A673 (cell line): ENCODE results near the gene NME3. TPM values are rescaled to one million over a fixed set of nuclear protein-coding genes. Genes with fewer than 3 reads are reported as not detected.
"Not testable (repeated sequence)": the region's sequence is repeated elsewhere in the genome, so short reads cannot be mapped to it uniquely, and the experiment has no call there.

Source experiments
- BruUV-seq: library from RNA; stranded (reverse); fragments of 400-500 nt; replicated peaks from 2 replicates; lab custom pipeline; 2021; lab: Mats Ljungman, UMichigan
- CTCF ChIA-PET: fragments of 300-600 bp; sonication (Branson Sonifier 250); formaldehyde crosslinking; loops from one replicate; lab custom pipeline; 2022; ENCODE audit warnings: antibody characterized with exemption; lab: Charles Lee
- POLR2A ChIA-PET: fragments of 300-600 bp; sonication (Branson Sonifier 250); formaldehyde crosslinking; loops from one replicate; lab custom pipeline; 2022; ENCODE audit warnings: antibody characterized with exemption; ENCODE audit not compliant: low non-redundant PET; lab: Charles Lee
- DNase-seq: peaks from one replicate; pipeline ENCODE4 v3.0.0-alpha.2; 2015; ENCODE audit warnings: low spot score
- H3K27ac ChIP-seq: fragments of 200-600 bp; sonication (generic); 2 replicates; pipeline ENCODE4 v1.5.1; 2016; ENCODE audit warnings: mixed run types, low read depth, mild to moderate bottlenecking, mixed read lengths, antibody characterized with exemption, low read length; ENCODE audit not compliant: poor library complexity, severe bottlenecking
- H3K27me3 ChIP-seq: fragments of 200-600 bp; sonication (generic); replicated peaks from 2 replicates; pipeline ENCODE4 v1.6.1; 2017; ENCODE audit warnings: mixed run types, low read depth, mild to moderate bottlenecking, mixed read lengths, antibody characterized with exemption, low read length; ENCODE audit not compliant: insufficient read depth, poor library complexity
- H3K36me3 ChIP-seq: fragments of 200-600 bp; sonication (generic); 2 replicates; pipeline ENCODE4 v1.6.1; 2016; ENCODE audit warnings: mixed run types, mild to moderate bottlenecking, mixed read lengths, antibody characterized with exemption, low read length; ENCODE audit not compliant: insufficient read depth, poor library complexity, severe bottlenecking
- H3K4me1 ChIP-seq: fragments of 200-600 bp; sonication (generic); 2 replicates; pipeline ENCODE4 v1.6.1; 2017; ENCODE audit warnings: mixed run types, mild to moderate bottlenecking, mixed read lengths, antibody characterized with exemption, low read length; ENCODE audit not compliant: insufficient read depth, poor library complexity, severe bottlenecking
- H3K4me3 ChIP-seq: fragments of 200-600 bp; sonication (generic); 2 replicates; pipeline ENCODE4 v1.5.1; 2016; ENCODE audit warnings: low read depth, mixed run types, mild to moderate bottlenecking, mixed read lengths, low read length; ENCODE audit not compliant: poor library complexity, severe bottlenecking
- H3K9me3 ChIP-seq: fragments of 200-600 bp; sonication (generic); 2 replicates; pipeline ENCODE4 v1.6.1; 2016; ENCODE audit warnings: mixed run types, low read depth, mild to moderate bottlenecking, mixed read lengths, antibody characterized with exemption, low read length; ENCODE audit not compliant: poor library complexity, severe bottlenecking
- EZH2 ChIP-seq: fragments of 200-600 bp; sonication (generic); IDR thresholded peaks from 2 replicates; pipeline ENCODE4 v1.6.1; 2017; ENCODE audit warnings: borderline replicate concordance, low read depth, mild to moderate bottlenecking, mixed read lengths, antibody characterized with exemption, low read length; ENCODE audit not compliant: poor library complexity, severe bottlenecking
- intact Hi-C: fragments of 100-400 bp; cut with micrococcal nuclease; formaldehyde crosslinking; loops from one replicate; pipeline ENCODE4 v1.10.0; 2022; ENCODE audit not compliant: unreplicated experiment
- total RNA-seq: library from RNA; stranded (reverse); gene quantifications from 2 replicates; pipeline ENCODE4 v1.2.3, GENCODE V29; 2021
- TF ChIP-seq, protein P1 (sequence below): fragments of 300-800, 200-600 bp; sonication (generic); conservative IDR thresholded peaks from 2 replicates; pipeline ENCODE4 v1.5.1; 2017; ENCODE audit warnings: low read depth, mild to moderate bottlenecking, antibody characterized with exemption, low read length, moderate library complexity, mixed read lengths

NME3 gene
- total RNA-seq, 1 experiment from 2014 or later: 35.3 TPM

DNA sequence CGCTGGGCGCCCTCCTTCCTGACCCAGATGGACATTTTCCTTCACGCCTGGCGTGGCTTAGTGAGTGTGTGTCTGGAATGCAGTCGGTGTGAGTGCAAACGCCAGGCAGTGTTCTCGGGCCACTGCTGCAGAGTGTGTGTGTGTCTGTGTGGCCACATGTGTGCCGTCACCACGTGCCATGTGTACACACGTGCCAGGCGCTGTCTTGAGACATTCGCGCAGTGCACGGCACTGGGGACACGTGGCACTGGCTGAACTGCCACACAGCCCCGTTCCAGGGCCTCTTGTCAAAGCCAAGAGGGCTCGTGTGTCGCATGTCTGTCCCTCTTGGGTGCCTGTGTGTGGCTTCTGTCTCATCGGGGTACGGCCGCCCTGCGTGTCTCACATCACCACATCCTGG, 36.5 kb downstream of the NME3 start:
- no peak overlapping the region for H3K4me3 ChIP-seq
- CTCF ChIA-PET: no interaction called here
- intact Hi-C loops: no loop called here
- no TSS peak for BruUV-seq
- no peak for TF ChIP-seq EZH2
- no peak overlapping the region for H3K27ac ChIP-seq
- POLR2A ChIA-PET: no interaction called here
- no peak for DNase-seq
- peaks cover 6% of the 10 kb centered on the region for H3K9me3 ChIP-seq
- no peaks in the 10 kb centered on the region for H3K4me1 ChIP-seq
- H3K27me3 ChIP-seq: no peaks in the 10 kb centered on the region
- H3K36me3 ChIP-seq: peaks cover 8% of the 10 kb centered on the region

DNA sequence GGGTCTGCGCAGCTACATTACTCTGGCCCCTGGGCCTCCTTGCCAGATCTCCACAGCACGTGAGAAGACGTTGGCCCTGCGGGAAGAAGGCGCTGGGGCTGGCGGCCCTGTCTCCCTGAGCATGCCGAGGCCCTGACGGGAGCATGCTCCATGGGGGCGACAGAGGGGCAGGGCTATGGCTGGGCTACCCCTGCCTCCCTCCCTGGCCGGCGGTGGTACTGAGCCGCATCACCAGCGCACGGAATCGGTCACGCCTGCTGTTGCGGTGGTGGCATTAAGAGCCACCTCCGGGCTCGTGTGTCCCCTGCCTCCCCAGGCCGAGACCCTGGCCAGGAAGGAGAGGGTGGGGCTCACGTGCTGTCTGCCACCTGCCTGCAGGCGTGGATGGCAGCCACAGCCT, 37.2 kb downstream of the NME3 start:
- ChIA-PET POLR2A (no interaction called here), CTCF (no interaction called here)
- H3K4me3 ChIP-seq: no peak overlapping the region
- H3K27me3 ChIP-seq: no peaks in the 10 kb centered on the region
- no peak for TF ChIP-seq EZH2
- TF ChIP-seq, protein P1, sequence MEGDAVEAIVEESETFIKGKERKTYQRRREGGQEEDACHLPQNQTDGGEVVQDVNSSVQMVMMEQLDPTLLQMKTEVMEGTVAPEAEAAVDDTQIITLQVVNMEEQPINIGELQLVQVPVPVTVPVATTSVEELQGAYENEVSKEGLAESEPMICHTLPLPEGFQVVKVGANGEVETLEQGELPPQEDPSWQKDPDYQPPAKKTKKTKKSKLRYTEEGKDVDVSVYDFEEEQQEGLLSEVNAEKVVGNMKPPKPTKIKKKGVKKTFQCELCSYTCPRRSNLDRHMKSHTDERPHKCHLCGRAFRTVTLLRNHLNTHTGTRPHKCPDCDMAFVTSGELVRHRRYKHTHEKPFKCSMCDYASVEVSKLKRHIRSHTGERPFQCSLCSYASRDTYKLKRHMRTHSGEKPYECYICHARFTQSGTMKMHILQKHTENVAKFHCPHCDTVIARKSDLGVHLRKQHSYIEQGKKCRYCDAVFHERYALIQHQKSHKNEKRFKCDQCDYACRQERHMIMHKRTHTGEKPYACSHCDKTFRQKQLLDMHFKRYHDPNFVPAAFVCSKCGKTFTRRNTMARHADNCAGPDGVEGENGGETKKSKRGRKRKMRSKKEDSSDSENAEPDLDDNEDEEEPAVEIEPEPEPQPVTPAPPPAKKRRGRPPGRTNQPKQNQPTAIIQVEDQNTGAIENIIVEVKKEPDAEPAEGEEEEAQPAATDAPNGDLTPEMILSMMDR: no peak
- H3K4me1 ChIP-seq: no peaks in the 10 kb centered on the region
- no TSS peak for BruUV-seq
- H3K9me3 ChIP-seq: peaks cover 6% of the 10 kb centered on the region
- DNase-seq: no peak
- H3K36me3 ChIP-seq: peaks cover 8% of the 10 kb centered on the region
- no peak overlapping the region for H3K27ac ChIP-seq
- intact Hi-C loops: no loop called here

DNA sequence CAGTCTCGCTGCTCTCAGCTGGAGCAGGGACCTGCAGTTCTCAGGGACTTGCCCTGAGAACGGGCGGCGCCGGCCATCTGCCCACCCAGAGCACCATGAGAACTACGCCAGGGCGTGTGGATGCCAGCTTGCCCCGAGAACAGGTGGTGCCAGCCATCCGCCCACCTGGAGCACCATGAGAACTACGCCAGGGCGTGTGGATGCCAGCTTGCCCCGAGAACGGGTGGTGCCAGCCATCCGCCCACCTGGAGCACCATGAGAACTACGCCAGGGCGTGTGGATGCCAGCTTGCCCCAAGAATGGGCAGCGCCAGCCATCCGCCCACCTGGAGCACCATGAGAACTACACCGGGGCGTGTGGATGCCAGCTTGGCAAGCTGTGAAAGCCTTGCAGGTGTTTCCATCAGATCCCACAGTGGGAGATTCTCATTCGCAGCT, 38.8 kb downstream of the NME3 start:
- BruUV-seq, POLR2A ChIA-PET, H3K27ac ChIP-seq, CTCF ChIA-PET, H3K9me3 ChIP-seq, H3K4me3 ChIP-seq, intact Hi-C loops, H3K27me3 ChIP-seq, H3K4me1 ChIP-seq, DNase-seq: not testable (repeated sequence)
- H3K36me3 ChIP-seq: peaks cover 11% of the 10 kb centered on the region

DNA sequence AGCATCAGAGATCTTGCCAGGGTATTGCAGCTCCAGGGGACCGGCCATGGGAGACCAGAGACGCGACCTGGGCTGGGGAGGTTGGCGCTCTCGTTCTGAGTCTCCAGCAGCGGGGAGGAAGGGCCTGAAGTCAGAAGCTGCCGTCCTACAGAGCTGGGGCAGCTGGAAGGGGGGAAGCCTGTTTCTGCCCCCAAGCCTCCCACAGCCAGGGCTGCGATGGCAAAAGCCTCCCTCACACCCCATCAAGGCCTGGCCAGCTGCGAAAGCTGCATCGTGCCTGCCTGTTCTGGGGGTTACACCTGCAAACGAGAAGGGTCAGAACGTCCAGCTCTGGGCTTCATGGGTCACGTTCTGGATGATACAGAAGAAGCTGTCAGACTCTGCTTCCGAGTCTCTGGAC, 39.3 kb downstream of the NME3 start:
- ChIA-PET CTCF (no interaction called here), POLR2A (no interaction called here)
- Histone ChIP-seq H3K4me3 (no peak overlapping the region), H3K9me3 (no peaks in the 10 kb centered on the region), H3K36me3 (peaks cover 11% of the 10 kb centered on the region), H3K27me3 (no peaks in the 10 kb centered on the region), H3K27ac (no peak overlapping the region), H3K4me1 (no peaks in the 10 kb centered on the region)
- TF ChIP-seq, protein P1: no peak
- TF ChIP-seq EZH2: no peak
- no TSS peak for BruUV-seq
- intact Hi-C loops: no loop called here
- DNase-seq: no peak
